NK-92 treated with Interleukin-12 subunit alpha and Interleukin-12 subunit beta, amount 100 ng/mL, for 24 hours (cell line): ENCODE results near the gene BIRC6.
"Not testable (repeated sequence)": the region's sequence is repeated elsewhere in the genome, so short reads cannot be mapped to it uniquely, and the experiment has no call there.

Experiments used
- DNase-seq: peaks from one replicate; lab custom pipeline; 2025; lab: John Stamatoyannopoulos, UW

The BIRC6 gene

GRCh38 chr2:32506446-32506845 lies 149.6 kb downstream of the BIRC6 start:
- DNase-seq: no peak

- no peak for DNase-seq
Observed at GRCh38 chr2:32514946-32515345, 158.1 kb downstream of the BIRC6 start.

GRCh38 chr2:32516567-32516966 lies 159.7 kb downstream of the BIRC6 start:
- no peak for DNase-seq

- DNase-seq: no peak
Observed at GRCh38 chr2:32522770-32523169, 165.9 kb downstream of the BIRC6 start.

- DNase-seq: no peak
Observed at GRCh38 chr2:32523686-32524085, 166.9 kb downstream of the BIRC6 start.

GRCh38 chr2:32532341-32532740 lies 175.5 kb downstream of the BIRC6 start:
- no peak for DNase-seq

GRCh38 chr2:32532961-32533360 lies 176.1 kb downstream of the BIRC6 start:
- no peak for DNase-seq

- no peak for DNase-seq
Observed at GRCh38 chr2:32534831-32535230, 178.0 kb downstream of the BIRC6 start.

GRCh38 chr2:32538735-32539134 lies 181.9 kb downstream of the BIRC6 start:
- no peak for DNase-seq

- DNase-seq: not testable (repeated sequence)
Observed at GRCh38 chr2:32552483-32552882, 195.7 kb downstream of the BIRC6 start.

- no peak for DNase-seq
Observed at GRCh38 chr2:32553829-32554432, 197.1 kb downstream of the BIRC6 start.

- no peak for DNase-seq
Observed at GRCh38 chr2:32558492-32558891, 201.7 kb downstream of the BIRC6 start.

GRCh38 chr2:32559136-32559535 lies 202.3 kb downstream of the BIRC6 start:
- DNase-seq: no peak

- no peak for DNase-seq
Observed at GRCh38 chr2:32562906-32563305, 206.1 kb downstream of the BIRC6 start.

- DNase-seq: no peak
Observed at GRCh38 chr2:32564417-32565035, 207.7 kb downstream of the BIRC6 start.

GRCh38 chr2:32565902-32566301 lies 209.1 kb downstream of the BIRC6 start:
- no peak for DNase-seq

GRCh38 chr2:32572030-32572429 lies 215.2 kb downstream of the BIRC6 start:
- no peak for DNase-seq

GRCh38 chr2:32572737-32573136 lies 215.9 kb downstream of the BIRC6 start:
- DNase-seq: no peak

GRCh38 chr2:32591669-32592463 lies 235.0 kb downstream of the BIRC6 start:
- no peak for DNase-seq

GRCh38 chr2:32594573-32594972 lies 237.8 kb downstream of the BIRC6 start:
- no peak for DNase-seq

- no peak for DNase-seq
Observed at GRCh38 chr2:32611366-32611765, 254.5 kb downstream of the BIRC6 start.

- no peak for DNase-seq
Observed at GRCh38 chr2:32611771-32612170, 254.9 kb downstream of the BIRC6 start.

- DNase-seq: no peak
Observed at GRCh38 chr2:32614084-32614483, 257.3 kb downstream of the BIRC6 start.
